ENCODE measurements around the gene SLC22A7.

GRCh38 chr6:43248791-43249190, 49.3 kb upstream of the SLC22A7 start:
- no peak for TF ChIP-seq CTCF (IDR thresholded peaks at IDR 0.05)
- TF ChIP-seq EZH2phosphoT487 (IDR thresholded peaks at IDR 0.05): no peak
- no peak for TF ChIP-seq EZH2 (IDR thresholded peaks at IDR 0.05)

All from neural progenitor cell (in vitro differentiated cells).